Sigmoid colon (tissue), 7 donors: ENCODE results near the gene KLHDC8A. TPM values are rescaled to one million over a fixed set of nuclear protein-coding genes. Genes with fewer than 3 reads are reported as not detected.

ENCODE experiments used
- DNase-seq: peaks from one replicate; pipeline ENCODE4 v3.0.0-alpha.2; 2019
- H3K27ac ChIP-seq, 4 donors: fragments of 200-600 bp; sonication (generic); one replicate each; pipeline ENCODE4 v1.5.1; 2016 to 2019; ENCODE audit warnings: mild to moderate bottlenecking in 1 of 4
- H3K27me3 ChIP-seq, 3 donors: fragments of 200-600 bp; sonication (generic); one replicate each; pipeline ENCODE4 v1.5.1; 2019; ENCODE audit warnings: mild to moderate bottlenecking in 1 of 3
- H3K36me3 ChIP-seq, 4 donors: fragments of 200-600 bp; sonication (generic); one replicate each; pipeline ENCODE4 v1.5.1; 2016 to 2019
- H3K4me1 ChIP-seq, 4 donors: fragments of 200-600 bp; sonication (generic); one replicate each; pipeline ENCODE4 v1.5.1; 2017 to 2019
- H3K4me3 ChIP-seq, 4 donors: fragments of 200-600 bp; sonication (generic); one replicate each; pipeline ENCODE4 v1.5.1; 2017 to 2019; ENCODE audit warnings: mild to moderate bottlenecking in 2 of 4, moderate library complexity in 1 of 4
- H3K9me3 ChIP-seq, 4 donors: fragments of 200-600 bp in 3 of 4; sonication (generic) in 3 of 4; one replicate each; pipeline versions ENCODE4 v1.5.1 to v1.6.1; 2013 to 2019
- EP300 ChIP-seq, 4 donors: sonication (generic); formaldehyde crosslinking; IDR thresholded peaks; one replicate each; pipeline ENCODE4 v1.6.1; 2017; ENCODE audit warnings: antibody characterized with exemption in 4 of 4
- POLR2A ChIP-seq, 2 donors: fragments of 450-650 bp; IDR thresholded peaks; one replicate each; pipeline ENCODE4 v1.6.1; 2016; ENCODE audit warnings: antibody characterized with exemption in 2 of 2, mild to moderate bottlenecking in 2 of 2, moderate library complexity in 2 of 2
- POLR2AphosphoS5 ChIP-seq, 4 donors: sonication (generic); formaldehyde crosslinking; IDR thresholded peaks; one replicate each; pipeline ENCODE4 v1.6.1; 2017; ENCODE audit warnings: antibody characterized with exemption in 4 of 4
- WGBS, 2 donors: extraction: QIAGEN DNeasy Blood & Tissue Kit; methylation state at CpG; one replicate each; pipeline ENCODE4 v1.1.7; 2013; 5-methylcytosine and 5-hydroxymethylcytosine counted together
- intact Hi-C: fragments of 100-400 bp; cut with DNase I; formaldehyde crosslinking; loops from one replicate; pipeline ENCODE4 v1.15.1; 2023
- polyA plus RNA-seq, 3 donors: library from polyadenylated mRNA; stranded (reverse); fragments of 200-250 nt; gene quantifications; one replicate each; pipeline ENCODE4 v1.2.3, GENCODE V29; 2013
- total RNA-seq, 4 donors: library from RNA; depleted of rRNA; stranded (reverse); fragments of >200 nt; gene quantifications; one replicate each; pipeline ENCODE4 v1.1.0, GENCODE V29; 2016
- TF ChIP-seq, protein P1 (sequence below), 4 experiments: fragments of 450-650 bp in 3 of 4; fragments of 200-600 bp in 1 of 4; IDR thresholded peaks; one replicate each; pipeline ENCODE4 v1.5.1; 2016 to 2019; ENCODE audit warnings: antibody characterized with exemption in 4 of 4, mild to moderate bottlenecking in 3 of 4, moderate library complexity in 2 of 4
- donor health status: healthy with polysubstance abuse.
- donor health status: Bipolar disorder and iron deficiency.
- donor health status: healthy.

Gene KLHDC8A
- total and polyA plus RNA-seq, 7 donors = 0.69 to 1.7 (median 1.3) TPM; not detected in 1

DNA sequence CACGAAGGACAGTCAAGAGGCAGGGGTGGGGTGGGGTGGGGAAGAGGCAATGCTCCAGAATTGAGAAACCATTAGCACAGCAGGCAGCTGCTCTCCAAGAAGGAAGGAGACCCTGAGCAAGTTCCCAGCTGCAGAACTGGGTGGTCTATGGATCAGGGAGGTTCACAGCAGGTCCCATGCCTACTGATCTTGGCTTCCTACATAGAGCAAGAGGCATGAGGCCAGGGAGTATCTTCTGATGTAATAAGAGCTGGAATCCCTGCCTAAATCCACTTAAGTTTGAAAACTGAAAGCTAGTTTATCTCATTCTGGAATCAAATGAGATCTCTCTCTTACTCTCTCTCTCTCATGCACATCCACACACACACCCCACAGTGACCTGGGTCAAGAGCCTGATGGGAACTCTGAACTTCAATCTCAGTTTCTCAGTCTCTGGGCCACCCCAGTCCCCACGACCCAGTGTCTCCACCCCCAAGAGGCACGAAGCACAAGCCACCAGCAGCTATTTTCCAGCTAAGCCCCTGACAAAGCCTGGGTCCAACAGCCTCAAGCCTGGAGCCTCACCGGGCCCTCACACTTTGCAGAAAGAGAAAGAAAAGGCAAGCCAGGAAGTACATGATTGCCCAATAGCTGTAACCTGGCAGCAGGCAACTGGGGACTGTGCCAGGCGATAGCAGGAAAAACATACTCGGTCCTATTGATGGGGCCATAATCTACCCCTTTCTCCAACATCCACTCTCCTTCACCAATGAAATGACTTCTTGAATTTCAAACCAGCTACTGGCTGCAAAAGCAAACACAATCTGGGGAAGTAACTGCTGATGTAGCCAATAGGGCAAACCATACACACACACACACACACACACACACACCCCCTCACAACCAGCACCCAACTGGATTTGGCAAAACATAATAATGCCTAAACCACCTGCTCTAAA, 37.4 kb downstream of the KLHDC8A start:
- WGBS, 2 donors = 3 to 20% methylated on average over 6 of the region's 6 CpGs
- TF ChIP-seq POLR2AphosphoS5 (IDR thresholded peaks at IDR 0.05) = no peak
- TF ChIP-seq POLR2A (IDR thresholded peaks at IDR 0.05) = no peak
- no peak for TF ChIP-seq EP300 (IDR thresholded peaks at IDR 0.05)
- TF ChIP-seq, protein P1, sequence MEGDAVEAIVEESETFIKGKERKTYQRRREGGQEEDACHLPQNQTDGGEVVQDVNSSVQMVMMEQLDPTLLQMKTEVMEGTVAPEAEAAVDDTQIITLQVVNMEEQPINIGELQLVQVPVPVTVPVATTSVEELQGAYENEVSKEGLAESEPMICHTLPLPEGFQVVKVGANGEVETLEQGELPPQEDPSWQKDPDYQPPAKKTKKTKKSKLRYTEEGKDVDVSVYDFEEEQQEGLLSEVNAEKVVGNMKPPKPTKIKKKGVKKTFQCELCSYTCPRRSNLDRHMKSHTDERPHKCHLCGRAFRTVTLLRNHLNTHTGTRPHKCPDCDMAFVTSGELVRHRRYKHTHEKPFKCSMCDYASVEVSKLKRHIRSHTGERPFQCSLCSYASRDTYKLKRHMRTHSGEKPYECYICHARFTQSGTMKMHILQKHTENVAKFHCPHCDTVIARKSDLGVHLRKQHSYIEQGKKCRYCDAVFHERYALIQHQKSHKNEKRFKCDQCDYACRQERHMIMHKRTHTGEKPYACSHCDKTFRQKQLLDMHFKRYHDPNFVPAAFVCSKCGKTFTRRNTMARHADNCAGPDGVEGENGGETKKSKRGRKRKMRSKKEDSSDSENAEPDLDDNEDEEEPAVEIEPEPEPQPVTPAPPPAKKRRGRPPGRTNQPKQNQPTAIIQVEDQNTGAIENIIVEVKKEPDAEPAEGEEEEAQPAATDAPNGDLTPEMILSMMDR (IDR thresholded peaks at IDR 0.05) = no peak
- H3K4me1 ChIP-seq = peaks cover 4 to 53% (median 27%) of the 10 kb centered on the region in 4 donors

GRCh38 chr1:205318231-205318991, 38.3 kb downstream of the KLHDC8A start:
- TF ChIP-seq POLR2A (IDR thresholded peaks at IDR 0.05) (no peak), EP300 (IDR thresholded peaks at IDR 0.05) (no peak), POLR2AphosphoS5 (IDR thresholded peaks at IDR 0.05) (no peak)
- TF ChIP-seq, protein P1 (IDR thresholded peaks at IDR 0.05) = no peak
- Histone ChIP-seq H3K4me1 (peaks cover 4 to 63% (median 32%) of the 10 kb centered on the region in 4 donors), H3K27ac (peak overlapping the region in 1 of 4 donors; percentile 43), H3K27me3 (no peaks in the 10 kb centered on the region), H3K4me3 (no peak overlapping the region), H3K36me3 (no peaks in the 10 kb centered on the region), H3K9me3 (no peaks in the 10 kb centered on the region)
- DNase-seq = no peak
- intact Hi-C loops = no loop called here
- WGBS, 2 donors = 20 to 62% methylated on average over 6 of the region's 6 CpGs

More for the DNA sequence above, 37.4 kb downstream of the KLHDC8A start:
- intact Hi-C loops = no loop called here
- DNase-seq = peak; percentile 77
- peak overlapping the region; percentile 13 to 43 (median 32) for H3K27ac ChIP-seq
- H3K4me3 ChIP-seq = no peak overlapping the region
- H3K27me3 ChIP-seq = no peaks in the 10 kb centered on the region
- no peaks in the 10 kb centered on the region for H3K36me3 ChIP-seq
- H3K9me3 ChIP-seq = no peaks in the 10 kb centered on the region

GRCh38 chr1:205317311-205317917, 39.3 kb downstream of the KLHDC8A start:
- no peaks in the 10 kb centered on the region for H3K9me3 ChIP-seq
- H3K36me3 ChIP-seq = no peaks in the 10 kb centered on the region
- H3K27me3 ChIP-seq = no peaks in the 10 kb centered on the region
- intact Hi-C loops = no loop called here
- DNase-seq = no peak
- H3K4me3 ChIP-seq = no peak overlapping the region
- H3K4me1 ChIP-seq = peaks cover 4 to 66% (median 34%) of the 10 kb centered on the region in 4 donors
- peak overlapping the region in 1 of 4 donors; percentile 7 for H3K27ac ChIP-seq
- no peak for TF ChIP-seq EP300 (IDR thresholded peaks at IDR 0.05)
- TF ChIP-seq POLR2AphosphoS5 (IDR thresholded peaks at IDR 0.05) = no peak
- 13 to 47% methylated on average over 7 of the region's 7 CpGs for WGBS, 2 donors

DNA sequence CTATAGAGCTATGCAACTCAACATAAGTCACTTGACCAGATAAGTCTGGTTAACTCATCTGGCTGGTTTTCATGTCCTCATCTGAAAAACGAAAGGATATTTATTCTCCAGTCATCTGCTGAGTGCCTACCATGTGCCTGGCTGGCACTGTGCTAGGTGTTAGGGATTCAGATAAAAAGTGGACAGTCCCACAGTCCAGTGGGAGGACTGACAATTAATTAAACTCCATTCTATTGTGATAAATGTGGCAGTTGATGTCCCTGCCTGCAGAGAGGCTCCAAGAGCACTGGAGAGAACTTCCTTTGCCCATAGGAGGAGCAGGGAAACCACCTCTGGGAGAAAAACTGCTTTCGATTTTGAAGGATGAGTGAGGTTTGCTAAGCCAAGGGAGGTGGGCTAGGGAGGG, 40.6 kb downstream of the KLHDC8A start:
- 5 to 23% methylated on average over 2 of the region's 2 CpGs for WGBS, 2 donors
- H3K4me1 ChIP-seq = peaks cover 0 to 59% (median 30%) of the 10 kb centered on the region in 4 donors
- H3K9me3 ChIP-seq = no peaks in the 10 kb centered on the region
- H3K27ac ChIP-seq = no peak overlapping the region
- no peak for TF ChIP-seq EP300 (IDR thresholded peaks at IDR 0.05)
- TF ChIP-seq, protein P1 (IDR thresholded peaks at IDR 0.05) = no peak
- TF ChIP-seq POLR2AphosphoS5 (IDR thresholded peaks at IDR 0.05) = no peak
- no peak for TF ChIP-seq POLR2A (IDR thresholded peaks at IDR 0.05)
- intact Hi-C loops = no loop called here
- peaks cover 0 to under 1% (median 0%) of the 10 kb centered on the region in 4 donors for H3K36me3 ChIP-seq
- H3K27me3 ChIP-seq = no peaks in the 10 kb centered on the region
- H3K4me3 ChIP-seq = no peak overlapping the region
- no peak for DNase-seq
